Activated T-helper 1 cell treated with Interleukin-2 at 50 U/mL for 16 hours (primary cell): Measurements from ENCODE around the gene SPOCK1.

Source experiments
- DNase-seq: peaks from one replicate; pipeline ENCODE4 v3.0.0-alpha.2; 2020; ENCODE audit warnings: low read depth

The SPOCK1 gene

DNA sequence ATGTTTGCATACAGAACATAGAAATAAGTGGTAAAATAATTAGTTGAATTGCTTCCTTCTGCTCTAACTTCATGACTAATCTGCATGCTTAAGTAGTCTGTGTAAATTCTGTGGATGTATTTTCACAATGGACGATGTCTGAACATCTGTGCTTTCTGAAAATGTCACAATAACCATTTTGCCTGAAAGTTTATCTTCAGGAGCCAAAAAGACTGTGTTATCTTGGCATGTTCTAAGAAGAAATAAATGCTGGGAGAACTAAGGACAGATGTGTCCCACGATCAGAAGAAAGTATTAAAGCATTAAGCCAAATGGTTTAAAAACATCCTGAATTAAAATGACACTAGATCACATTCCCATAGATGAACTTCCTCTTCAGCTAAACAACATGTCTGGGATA, 397.6 kb downstream of the SPOCK1 start:
- DNase-seq = no peak

GRCh38 chr5:137099651-137100050, 399.5 kb downstream of the SPOCK1 start:
- DNase-seq = no peak

- no peak for DNase-seq
Observed at GRCh38 chr5:137098663-137099062, 400.5 kb downstream of the SPOCK1 start.

DNA sequence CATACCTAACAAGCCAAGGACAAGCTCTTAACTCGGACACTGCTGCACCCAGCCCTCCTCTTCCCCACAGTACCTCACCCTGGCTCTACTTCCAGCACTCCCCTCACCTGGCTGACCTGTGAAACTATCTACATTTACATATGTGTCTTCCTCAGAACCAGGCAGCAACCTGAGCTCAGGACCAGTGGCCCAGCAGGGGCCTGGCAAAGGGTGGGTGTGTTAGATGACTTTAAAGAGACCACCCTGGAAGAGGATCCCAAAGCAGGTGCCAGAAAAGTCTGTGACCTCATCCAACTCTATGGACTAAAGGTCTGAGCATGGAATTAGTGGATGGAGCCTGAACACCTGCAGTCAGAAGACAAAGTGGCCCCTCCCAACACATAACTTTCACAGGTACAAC, 400.9 kb downstream of the SPOCK1 start:
- DNase-seq = no peak

GRCh38 chr5:137097203-137097602, 401.9 kb downstream of the SPOCK1 start:
- DNase-seq = no peak

- DNase-seq = no peak
Observed at GRCh38 chr5:137096149-137097103, 402.7 kb downstream of the SPOCK1 start.

DNA sequence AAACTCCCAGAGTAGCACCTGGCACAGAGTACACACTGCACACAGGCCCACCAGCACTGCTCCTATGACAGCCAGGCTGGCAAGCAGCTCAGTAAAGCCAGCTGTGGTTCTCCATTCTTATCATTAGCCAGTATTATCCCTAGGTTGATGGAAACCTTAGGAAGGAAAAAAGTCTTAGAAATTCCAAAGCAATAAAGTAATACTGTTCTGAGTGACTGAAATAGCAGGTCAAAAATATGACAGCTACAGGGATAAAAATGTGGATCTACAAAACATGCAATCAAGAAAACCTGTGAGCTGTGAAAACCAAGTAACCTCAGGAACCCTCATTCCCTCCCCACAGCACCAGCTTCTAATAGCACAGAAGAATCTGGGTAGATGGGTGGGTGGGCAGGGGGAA, 403.5 kb downstream of the SPOCK1 start:
- no peak for DNase-seq

DNA sequence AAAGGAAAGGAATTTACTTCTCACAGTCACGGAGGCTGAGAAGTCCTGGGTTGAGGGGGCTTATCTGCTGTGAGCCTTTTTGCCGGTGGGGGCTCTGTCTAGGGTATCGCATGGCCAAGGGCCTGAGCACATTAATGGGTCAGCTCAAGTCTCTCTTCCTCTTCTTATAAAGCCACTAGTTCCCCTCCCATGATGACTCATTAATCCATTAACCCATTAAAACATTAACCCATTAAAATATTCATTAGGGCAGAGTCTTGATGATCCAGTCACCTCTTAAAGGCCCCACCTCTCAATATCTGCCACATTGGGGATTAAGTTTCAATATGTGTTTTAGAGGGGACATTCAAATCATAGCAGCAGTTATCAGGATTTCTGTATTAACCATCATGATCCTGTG, 406.3 kb downstream of the SPOCK1 start:
- DNase-seq = no peak

GRCh38 chr5:137091472-137091871, 407.7 kb downstream of the SPOCK1 start:
- no peak for DNase-seq

DNA sequence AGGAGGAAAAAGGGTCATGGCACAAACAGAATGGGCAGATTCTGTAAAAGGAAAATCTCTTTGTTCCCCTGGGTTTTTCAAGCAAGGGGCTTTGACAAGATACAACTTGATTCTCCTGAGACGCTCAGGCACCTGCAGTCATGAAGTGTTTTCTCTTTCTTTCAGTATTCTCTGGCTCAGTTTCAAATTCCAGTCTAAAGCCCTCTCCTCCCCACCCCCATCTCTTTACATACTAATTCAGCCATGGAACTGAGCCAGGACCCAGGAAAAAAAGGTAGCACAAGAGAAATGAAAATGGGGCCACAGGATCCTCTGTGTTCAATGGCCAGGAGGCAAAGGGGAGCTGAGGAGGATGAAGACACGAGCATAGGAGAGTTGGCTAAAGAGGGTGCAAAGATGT, 408.4 kb downstream of the SPOCK1 start:
- DNase-seq = no peak

GRCh38 chr5:137090151-137090550, 409.0 kb downstream of the SPOCK1 start:
- DNase-seq = no peak

DNA sequence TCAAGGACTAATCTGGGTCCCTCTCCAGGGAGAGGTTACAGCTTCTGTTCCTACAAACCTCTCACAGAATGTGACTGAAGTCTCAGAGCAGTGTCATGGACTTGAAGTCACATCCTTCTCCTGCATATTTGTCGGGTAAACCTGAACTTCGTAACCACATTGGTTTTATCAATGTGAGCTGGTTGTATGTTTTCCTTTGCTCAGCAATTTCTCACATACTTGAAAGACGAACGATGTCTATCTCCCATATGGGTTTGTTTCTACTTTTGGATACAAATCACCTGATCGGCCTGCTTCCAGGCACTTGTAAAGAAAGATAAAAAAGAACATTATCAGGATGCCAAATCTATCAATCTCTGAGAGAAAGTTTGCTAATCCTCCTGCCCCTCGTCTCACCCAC, 411.0 kb downstream of the SPOCK1 start:
- DNase-seq = no peak

GRCh38 chr5:137086342-137086741, 412.8 kb downstream of the SPOCK1 start:
- DNase-seq = no peak

DNA sequence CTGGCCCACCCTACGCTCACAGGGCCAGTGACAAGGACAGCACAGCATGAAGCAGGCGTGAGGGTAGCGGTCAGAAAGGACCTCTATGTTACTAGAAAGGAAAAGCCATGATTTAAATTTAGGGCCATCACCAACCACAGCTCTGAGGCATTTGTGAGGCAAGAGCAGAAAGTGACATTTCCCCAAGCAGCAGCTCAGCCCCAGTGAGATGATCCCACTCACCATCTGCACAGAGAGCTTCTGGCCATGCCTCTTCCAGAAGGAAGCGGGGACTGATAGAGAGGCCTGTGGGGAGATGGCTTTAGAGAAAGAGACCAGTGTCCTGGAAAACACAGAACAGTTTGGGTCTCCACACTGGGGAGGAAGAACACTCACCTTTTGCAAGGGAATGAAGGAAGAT, 413.9 kb downstream of the SPOCK1 start:
- no peak for DNase-seq

DNA sequence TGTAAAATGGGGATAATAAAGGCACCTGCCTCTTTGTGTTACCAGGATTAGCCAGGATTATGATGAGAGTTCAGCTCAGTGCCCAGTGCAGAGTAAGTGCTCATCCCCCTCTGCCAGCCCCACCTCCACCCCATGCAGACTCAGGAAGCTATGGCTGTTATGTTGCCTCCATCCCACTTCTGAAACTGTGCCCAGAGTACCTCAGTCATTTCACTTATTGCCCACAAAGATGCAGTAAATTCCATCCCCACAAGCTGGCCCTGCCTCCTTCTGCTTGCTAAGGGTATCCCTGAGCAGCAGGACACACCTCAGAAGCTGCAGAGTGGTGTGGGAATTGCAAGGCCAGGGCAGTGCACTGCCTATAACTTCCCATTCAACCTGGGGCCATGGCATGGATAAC, 415.1 kb downstream of the SPOCK1 start:
- DNase-seq = no peak

DNA sequence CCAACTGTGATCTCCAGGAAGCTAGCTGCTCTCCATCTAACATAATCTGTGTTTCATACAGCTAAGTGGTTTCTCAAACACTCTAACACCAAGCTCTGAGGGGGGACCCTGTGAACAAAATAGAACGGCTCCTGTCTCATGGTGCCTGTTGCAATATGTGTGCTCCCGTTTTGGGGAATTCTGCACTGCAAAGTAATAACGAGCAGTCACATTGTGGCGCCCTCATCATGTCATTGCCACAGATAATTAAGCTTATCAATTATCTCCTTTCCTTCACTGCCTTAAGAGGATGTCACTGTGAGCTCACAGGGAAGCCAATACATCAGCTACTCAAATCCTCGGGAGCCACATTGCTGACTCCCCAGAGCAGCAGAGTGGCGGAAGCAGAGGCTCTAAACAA, 416.2 kb downstream of the SPOCK1 start:
- no peak for DNase-seq

DNA sequence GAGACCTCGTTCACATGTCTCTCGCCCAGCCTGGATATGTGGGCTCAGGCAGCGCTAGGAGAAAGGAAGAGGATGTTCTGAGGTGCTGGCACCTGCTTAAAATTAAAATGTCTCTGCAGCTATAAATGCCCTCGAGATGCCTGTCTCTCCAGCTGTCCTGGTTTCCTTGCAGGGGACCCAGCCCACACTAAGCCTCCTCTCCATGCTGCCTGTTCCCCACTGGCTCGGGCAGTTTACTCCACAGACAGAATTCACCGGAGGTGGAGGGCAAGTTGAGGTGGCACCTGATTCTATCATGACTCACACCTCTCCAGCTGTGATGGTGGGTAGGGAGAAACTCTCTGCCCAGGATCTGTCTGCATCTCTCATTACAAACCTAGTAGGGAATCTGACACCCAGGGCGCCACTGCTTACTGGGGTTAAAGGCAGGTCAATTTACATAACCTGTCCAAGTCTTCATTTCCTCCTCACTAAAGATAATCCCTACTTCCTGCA, 420.9 kb downstream of the SPOCK1 start:
- DNase-seq = no peak

- no peak for DNase-seq
Observed at GRCh38 chr5:137075163-137075970, 423.8 kb downstream of the SPOCK1 start.

DNA sequence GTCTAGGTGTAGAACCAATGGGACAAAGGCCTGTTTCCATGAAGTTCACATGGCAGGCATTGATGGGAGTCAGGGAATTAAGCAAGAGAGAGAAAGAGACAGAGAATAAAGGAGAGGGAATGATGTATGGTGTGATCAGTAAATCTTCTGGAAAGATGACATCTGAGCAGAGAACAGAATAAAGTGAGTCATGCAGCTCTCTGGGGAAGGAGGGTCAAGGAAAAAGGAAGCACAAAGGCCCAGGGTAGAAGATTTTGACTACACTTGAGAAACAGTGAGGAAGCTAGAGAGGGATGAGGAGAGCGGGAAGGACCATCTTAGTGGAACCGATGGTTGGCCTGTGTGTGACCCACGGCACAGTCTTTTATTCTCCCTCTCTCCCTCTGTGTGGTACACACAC, 425.9 kb downstream of the SPOCK1 start:
- no peak for DNase-seq

- no peak for DNase-seq
Observed at GRCh38 chr5:137072361-137073115, 426.6 kb downstream of the SPOCK1 start.

DNA sequence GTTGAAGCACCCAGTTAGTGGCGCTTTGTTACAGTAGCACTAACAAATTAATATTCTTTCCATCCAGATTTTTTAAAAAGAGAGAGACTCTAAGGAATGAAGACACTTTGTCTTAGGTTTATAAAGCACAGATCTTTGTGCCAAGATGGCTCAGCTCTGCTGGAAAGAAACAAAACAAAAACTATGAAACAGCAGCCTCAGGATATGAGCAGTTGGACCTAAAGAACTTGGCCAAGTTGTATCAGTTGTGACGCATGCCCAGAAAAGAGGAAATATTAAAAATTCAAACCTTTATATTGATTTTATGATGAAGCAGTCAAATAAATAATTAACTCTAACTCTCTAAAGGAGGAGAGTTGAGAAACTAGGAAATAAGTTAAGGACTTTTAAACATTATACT, 427.2 kb downstream of the SPOCK1 start:
- DNase-seq = no peak

GRCh38 chr5:137071526-137071925, 427.6 kb downstream of the SPOCK1 start:
- no peak for DNase-seq
